Muscle layer of colon (tissue), 2 donors: ENCODE measurements around the gene NAV2.

Experiments
- H3K27ac ChIP-seq: one replicate; pipeline ENCODE4 v1.7.0; 2013; ENCODE audit warnings: low read depth, mild to moderate bottlenecking, low read length, moderate library complexity
- H3K27me3 ChIP-seq, 2 donors: one replicate each; pipeline ENCODE4 v1.7.0; 2013; ENCODE audit warnings: low read length in 2 of 2, mild to moderate bottlenecking in 2 of 2; ENCODE audit not compliant: insufficient read depth in 2 of 2, control insufficient read depth in 1 of 2
- H3K36me3 ChIP-seq: one replicate; pipeline ENCODE4 v1.7.0; 2013; ENCODE audit warnings: mild to moderate bottlenecking, low read length; ENCODE audit not compliant: insufficient read depth
- H3K4me1 ChIP-seq: one replicate; pipeline ENCODE4 v1.7.0; 2013; ENCODE audit warnings: mild to moderate bottlenecking, low read length; ENCODE audit not compliant: insufficient read depth
- H3K4me3 ChIP-seq, 2 donors: one replicate each; pipeline ENCODE4 v1.7.0; 2013; ENCODE audit warnings: low read length in 2 of 2, low read depth in 1 of 2, mild to moderate bottlenecking in 1 of 2, moderate library complexity in 1 of 2
- H3K9ac ChIP-seq: one replicate; pipeline ENCODE4 v1.7.0; 2013; ENCODE audit warnings: low read length
- H3K9me3 ChIP-seq: one replicate; pipeline ENCODE4 v1.7.0; 2013; ENCODE audit warnings: mild to moderate bottlenecking, low read length
- donor health status: abdominal sarcoma.
- donor health status: Adenocarcinoma of cecum.

The NAV2 gene

DNA sequence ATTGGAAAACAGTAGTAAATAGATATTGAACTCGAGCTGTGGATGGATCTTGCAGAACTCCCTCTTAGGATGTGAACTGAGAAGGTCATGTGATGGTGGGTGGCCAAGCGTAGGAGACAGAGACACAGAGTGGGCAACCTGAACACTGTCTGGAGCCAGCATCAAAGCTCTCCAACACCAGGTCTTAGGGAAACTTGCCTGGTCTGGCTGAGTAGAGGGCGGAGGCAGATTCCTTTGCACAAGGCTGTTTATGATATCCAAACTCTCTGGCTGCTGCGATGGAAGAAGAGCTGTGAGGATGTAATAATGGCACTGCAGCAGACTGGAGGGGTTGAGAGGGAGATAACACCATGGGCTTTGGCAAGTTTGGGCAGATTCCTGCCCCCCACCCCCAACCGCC is 10.1 kb downstream of the NAV2 start:
- Histone ChIP-seq H3K9ac (no peak overlapping the region), H3K36me3 (peaks cover 13% of the 10 kb centered on the region), H3K9me3 (no peaks in the 10 kb centered on the region), H3K27me3 (no peaks in the 10 kb centered on the region), H3K27ac (peak overlapping the region; percentile 39), H3K4me1 (peaks cover 74% of the 10 kb centered on the region), H3K4me3 (no peak overlapping the region)

DNA sequence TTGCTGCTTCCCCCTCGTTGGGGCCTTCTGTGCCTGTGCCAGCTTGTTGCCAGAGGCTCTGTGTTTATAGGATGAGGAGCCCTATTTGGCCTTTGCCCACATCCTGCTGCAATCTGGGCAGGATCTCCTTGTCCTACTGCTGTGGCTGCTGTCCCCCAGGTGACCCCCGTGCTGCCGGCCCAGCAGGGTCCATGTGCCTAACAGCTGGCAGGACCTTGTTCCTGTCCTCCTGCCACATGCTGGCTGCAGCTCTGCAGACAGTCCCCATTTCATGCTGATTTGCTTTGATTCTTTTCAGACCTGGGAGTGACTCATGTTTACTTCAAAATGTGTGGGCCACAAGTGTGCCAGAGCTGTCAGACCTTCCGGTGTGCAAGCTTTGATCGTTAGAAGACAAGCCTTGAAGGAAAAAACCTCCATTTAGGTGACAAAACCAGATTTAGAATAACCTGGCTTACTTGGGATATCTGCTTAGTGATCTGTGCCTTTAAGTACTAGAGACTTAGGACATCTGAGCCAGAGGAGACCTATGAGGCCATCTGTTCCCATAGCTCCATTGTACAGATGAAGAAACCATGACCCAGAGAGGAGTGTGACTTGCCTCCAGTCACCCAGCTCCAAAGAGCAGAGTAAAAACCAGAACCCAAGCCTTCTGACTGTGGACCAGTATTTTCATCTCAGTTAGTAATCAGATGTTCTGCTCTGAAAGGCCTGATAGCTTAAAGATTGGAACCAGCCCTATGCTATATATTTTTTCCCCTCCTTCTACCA is 11.1 kb downstream of the NAV2 start:
- no peaks in the 10 kb centered on the region for H3K9me3 ChIP-seq
- H3K36me3 ChIP-seq: peaks cover 17% of the 10 kb centered on the region
- peaks cover 78% of the 10 kb centered on the region for H3K4me1 ChIP-seq
- H3K27me3 ChIP-seq: no peaks in the 10 kb centered on the region
- no peak overlapping the region for H3K9ac ChIP-seq
- peak overlapping the region; percentile 39 for H3K27ac ChIP-seq
- H3K4me3 ChIP-seq: no peak overlapping the region

DNA sequence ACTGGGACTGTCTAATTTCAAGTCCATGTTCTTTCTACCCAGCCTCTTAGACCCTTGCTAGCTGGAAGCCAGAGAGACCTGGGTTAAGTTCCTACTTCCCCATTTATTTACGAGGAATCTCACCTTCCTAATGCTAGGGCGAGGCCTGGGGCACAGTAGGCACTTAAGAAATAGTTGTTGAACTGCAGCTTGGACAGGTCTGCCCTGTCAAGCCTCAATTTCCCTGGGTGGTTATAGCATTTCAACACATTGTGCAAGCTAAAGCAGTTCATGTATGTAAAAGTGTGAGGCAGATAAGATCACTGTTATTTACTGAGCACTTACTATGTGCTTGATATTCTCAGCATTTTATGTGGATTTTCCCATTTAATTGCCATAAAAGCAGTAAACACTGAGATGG is 12.1 kb downstream of the NAV2 start:
- Histone ChIP-seq H3K4me1 (peaks cover 78% of the 10 kb centered on the region), H3K27ac (peak overlapping the region; percentile 39), H3K9ac (no peak overlapping the region)

DNA sequence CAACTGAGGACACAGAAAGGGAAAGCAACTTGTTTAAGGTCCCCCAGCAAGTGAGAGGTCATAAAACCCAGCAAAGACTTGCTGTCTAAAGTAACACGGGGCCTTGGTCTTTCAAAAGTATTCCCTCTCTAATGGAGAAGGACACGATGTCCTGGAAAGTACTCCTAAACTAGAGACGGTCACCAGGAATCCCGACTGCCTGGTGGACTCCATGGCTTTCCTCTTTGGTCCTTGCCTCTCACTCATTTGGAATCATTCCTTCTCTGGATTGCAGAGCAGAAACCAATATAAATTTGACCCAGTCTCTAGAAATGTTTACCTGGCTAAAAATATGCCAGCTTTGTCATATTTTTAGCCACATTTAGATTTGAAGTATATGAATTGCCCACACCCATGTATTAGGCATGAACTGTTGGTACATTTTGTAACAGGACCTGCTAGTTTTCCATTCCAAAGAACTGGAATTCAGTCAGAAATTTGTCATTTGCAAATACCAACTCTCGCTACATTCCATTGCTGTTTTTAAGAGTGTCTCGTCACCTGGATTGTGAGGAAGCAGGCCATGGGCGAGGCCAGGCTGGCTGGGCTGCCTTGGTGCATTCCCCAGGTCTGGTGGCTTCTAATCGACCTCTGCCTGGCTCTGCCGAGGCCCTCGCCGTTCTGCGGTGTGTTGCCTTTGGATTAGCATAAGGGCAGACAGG is 12.9 kb downstream of the NAV2 start:
- Histone ChIP-seq H3K9me3 (no peaks in the 10 kb centered on the region), H3K4me3 (no peak overlapping the region), H3K4me1 (peaks cover 77% of the 10 kb centered on the region), H3K36me3 (peaks cover 17% of the 10 kb centered on the region), H3K9ac (no peak overlapping the region), H3K27me3 (no peaks in the 10 kb centered on the region), H3K27ac (peak overlapping the region; percentile 3)

More for the DNA sequence above, 12.1 kb downstream of the NAV2 start:
- H3K36me3 ChIP-seq: peaks cover 17% of the 10 kb centered on the region
- no peaks in the 10 kb centered on the region for H3K9me3 ChIP-seq
- no peaks in the 10 kb centered on the region for H3K27me3 ChIP-seq
- no peak overlapping the region for H3K4me3 ChIP-seq

DNA sequence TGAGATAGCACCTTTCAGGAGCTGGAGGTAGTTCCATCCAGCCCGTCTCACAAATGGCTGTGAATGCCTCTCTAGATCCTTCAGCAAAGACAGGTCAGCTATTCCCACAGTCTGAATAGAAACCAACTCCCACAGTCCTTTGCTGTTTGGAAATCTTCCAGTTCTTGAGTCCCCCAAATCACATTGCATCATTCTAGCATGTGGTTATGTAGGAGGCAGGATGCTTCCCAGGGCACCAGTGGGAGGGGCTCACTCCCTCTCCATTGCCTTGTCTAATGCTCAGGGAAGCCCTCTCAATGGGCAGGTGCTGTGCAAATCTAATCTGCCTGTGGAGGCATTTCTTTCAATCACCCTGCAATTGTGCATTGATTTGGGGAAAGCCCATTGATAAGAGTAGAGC is 14.6 kb downstream of the NAV2 start:
- peak overlapping the region; percentile 48 for H3K27ac ChIP-seq
- H3K4me1 ChIP-seq: peaks cover 79% of the 10 kb centered on the region
- H3K9me3 ChIP-seq: no peaks in the 10 kb centered on the region
- no peaks in the 10 kb centered on the region for H3K27me3 ChIP-seq
- H3K36me3 ChIP-seq: peaks cover 17% of the 10 kb centered on the region
- H3K9ac ChIP-seq: no peak overlapping the region
- no peak overlapping the region for H3K4me3 ChIP-seq

DNA sequence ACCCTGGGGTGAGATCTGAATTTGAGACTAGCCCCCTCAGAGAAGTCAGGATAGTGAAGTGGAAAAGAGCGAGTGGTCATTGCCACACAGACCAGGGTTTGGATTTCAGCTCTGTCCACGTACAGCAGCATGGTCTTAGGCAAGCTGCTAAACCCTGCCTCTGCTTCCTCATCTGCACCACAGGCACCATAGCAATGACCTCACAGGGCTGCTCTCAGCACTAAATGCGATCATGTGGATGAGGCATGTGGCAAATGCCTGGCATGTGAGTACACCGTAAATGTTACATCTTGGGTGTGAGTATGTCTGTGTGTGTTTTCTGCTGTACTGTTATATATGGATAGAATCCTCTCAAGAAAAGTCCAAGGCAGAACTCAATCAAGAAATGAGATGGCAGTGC is 15.8 kb downstream of the NAV2 start:
- H3K9ac ChIP-seq: no peak overlapping the region
- H3K36me3 ChIP-seq: peaks cover 17% of the 10 kb centered on the region
- no peak overlapping the region for H3K4me3 ChIP-seq
- H3K27me3 ChIP-seq: no peaks in the 10 kb centered on the region
- peak overlapping the region; percentile 82 for H3K27ac ChIP-seq
- peaks cover 70% of the 10 kb centered on the region for H3K4me1 ChIP-seq
- no peaks in the 10 kb centered on the region for H3K9me3 ChIP-seq

DNA sequence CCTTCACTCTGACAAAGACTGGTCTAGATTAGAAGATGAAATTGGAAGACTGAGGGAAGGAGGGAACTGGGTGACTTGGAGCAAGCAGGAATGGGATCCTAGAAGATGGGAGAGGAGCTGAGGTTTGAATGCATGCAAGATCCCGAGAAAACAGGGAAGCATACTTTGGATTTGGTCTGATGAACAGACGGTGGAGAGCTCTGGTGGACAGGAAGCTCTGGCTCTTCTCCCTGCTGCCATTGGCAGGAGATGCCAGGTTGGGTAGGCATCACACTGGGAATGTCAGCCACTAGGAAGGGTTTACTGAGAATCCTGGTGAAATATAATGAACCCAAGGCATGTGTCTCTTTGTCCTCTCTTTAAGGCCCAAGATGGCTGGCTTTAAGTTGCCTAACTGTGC is 16.5 kb downstream of the NAV2 start:
- Histone ChIP-seq H3K27ac (peak overlapping the region; percentile 82), H3K4me1 (peaks cover 70% of the 10 kb centered on the region)

DNA sequence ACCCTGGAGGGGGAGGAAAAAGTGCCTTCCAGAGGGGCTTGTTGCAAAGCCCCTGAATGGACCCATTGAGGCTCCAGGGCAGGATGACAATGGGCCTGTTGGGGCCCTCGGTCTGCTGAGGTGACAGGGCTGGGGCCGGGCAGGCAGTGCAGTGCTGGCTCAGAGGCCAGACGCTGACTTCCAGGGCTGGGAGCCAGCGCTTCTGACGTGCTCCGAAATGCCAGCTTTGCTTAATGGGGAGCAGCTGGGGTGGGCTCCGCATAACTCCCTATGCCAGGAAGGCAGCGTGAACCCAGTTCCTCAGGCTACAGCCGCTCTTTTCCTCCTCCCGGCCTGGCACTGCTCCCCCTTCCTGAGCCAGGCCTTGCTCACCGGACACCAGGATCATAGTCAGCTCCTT is 17.7 kb downstream of the NAV2 start:
- H3K4me1 ChIP-seq: peaks cover 75% of the 10 kb centered on the region
- H3K9ac ChIP-seq: peak overlapping the region; percentile 12
- no peaks in the 10 kb centered on the region for H3K9me3 ChIP-seq
- H3K27ac ChIP-seq: peak overlapping the region; percentile 82
- peaks cover 5% of the 10 kb centered on the region for H3K36me3 ChIP-seq
- no peak overlapping the region for H3K4me3 ChIP-seq
- H3K27me3 ChIP-seq: no peaks in the 10 kb centered on the region

More for the DNA sequence above, 16.5 kb downstream of the NAV2 start:
- Histone ChIP-seq H3K9me3 (no peaks in the 10 kb centered on the region), H3K4me3 (no peak overlapping the region), H3K27me3 (no peaks in the 10 kb centered on the region), H3K9ac (no peak overlapping the region), H3K36me3 (peaks cover 14% of the 10 kb centered on the region)

DNA sequence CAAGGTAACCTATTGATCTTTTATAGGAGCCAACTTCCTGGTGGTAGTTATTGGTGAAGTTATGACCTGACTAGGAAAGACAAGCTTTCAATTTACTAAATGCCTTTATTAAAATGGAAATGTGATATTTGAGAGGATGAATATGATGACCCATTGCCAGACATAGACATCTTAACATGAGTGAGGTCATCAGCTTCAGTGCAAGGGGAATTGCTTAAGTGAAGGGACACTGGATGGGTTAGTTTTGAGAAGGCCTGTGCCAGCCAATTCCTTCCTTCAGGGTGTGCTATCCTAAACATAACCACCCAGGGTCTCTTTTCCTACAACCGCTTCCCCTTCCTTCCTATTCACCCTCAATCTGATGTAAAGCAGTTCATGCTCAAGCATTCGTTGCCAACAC is 21.5 kb downstream of the NAV2 start:
- no peak overlapping the region for H3K4me3 ChIP-seq
- H3K4me1 ChIP-seq: peaks cover 75% of the 10 kb centered on the region
- no peak overlapping the region for H3K9ac ChIP-seq
- H3K9me3 ChIP-seq: no peaks in the 10 kb centered on the region
- no peak overlapping the region for H3K27ac ChIP-seq
- no peaks in the 10 kb centered on the region for H3K27me3 ChIP-seq
- no peaks in the 10 kb centered on the region for H3K36me3 ChIP-seq

DNA sequence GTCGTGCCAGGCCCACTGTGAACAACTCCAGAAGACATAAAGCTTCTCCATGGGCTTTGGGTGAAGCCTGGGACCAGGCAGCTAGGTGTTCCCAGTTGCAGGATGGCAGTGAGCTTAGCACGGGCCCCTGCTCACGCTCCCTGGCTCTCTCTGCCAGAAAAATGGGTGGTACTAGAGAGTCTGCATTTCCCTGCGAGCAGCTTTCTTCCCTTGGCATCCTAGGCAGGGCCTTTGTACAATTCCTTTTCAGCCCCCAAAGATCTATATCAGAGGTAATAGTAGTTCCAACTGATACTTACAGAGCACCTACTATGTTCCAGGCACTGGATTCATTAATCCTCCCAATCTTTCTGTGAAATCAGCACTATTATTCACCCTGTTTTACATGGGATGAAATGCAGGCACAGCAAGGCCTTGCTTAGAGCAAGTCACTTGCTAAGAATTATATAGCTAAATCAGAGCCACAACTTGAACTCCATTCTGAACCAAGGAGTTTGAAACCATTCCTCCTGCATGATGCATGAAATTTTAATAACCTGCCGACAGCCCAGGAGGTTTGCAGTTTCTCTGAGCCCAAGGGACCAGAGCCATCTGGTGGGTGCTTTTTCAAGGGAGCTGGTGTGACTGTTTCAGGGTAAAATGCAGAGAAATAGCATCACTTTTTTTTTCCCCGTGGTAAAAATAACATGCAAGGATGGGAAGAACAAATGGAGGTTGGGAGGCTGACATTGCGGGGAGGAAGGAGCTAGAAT is 22.7 kb downstream of the NAV2 start:
- peak overlapping the region; percentile 64 for H3K27ac ChIP-seq
- H3K9me3 ChIP-seq: no peaks in the 10 kb centered on the region
- peaks cover 69% of the 10 kb centered on the region for H3K4me1 ChIP-seq
- no peaks in the 10 kb centered on the region for H3K27me3 ChIP-seq
- no peaks in the 10 kb centered on the region for H3K36me3 ChIP-seq
- H3K4me3 ChIP-seq: peak overlapping the region in 1 of 2 donors; percentile 9
- H3K9ac ChIP-seq: peak overlapping the region; percentile 35

DNA sequence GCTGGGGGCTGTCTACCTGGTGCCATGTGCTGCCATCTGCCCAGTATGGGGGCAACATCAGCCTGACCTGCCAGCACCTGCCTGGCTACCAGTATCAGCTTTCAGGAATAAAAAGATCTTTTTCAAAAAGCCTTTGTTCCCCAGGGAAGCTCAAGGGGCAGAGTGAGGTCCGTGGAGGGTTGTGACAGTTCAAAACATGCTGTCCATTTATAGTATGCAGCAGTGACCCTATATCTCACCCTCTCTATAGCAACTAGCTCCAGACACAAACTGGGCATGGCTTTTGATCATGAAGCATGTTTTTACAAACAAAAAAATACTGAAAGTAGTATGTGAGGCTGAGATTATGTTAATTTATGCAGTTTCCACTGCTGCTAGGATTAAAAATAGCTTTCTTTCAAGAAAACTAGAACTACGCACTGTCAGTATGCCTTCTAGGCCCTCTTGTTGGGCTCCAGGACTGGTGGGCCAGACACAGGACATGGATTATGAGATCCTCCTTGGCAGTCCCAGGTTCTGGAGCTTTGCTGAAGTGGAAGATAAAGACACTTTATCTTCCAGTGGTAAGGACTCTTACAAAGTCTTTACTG is 23.4 kb downstream of the NAV2 start:
- peaks cover 68% of the 10 kb centered on the region for H3K4me1 ChIP-seq
- H3K36me3 ChIP-seq: no peaks in the 10 kb centered on the region
- H3K4me3 ChIP-seq: peak overlapping the region in 1 of 2 donors; percentile 9
- peak overlapping the region; percentile 35 for H3K9ac ChIP-seq
- H3K9me3 ChIP-seq: no peaks in the 10 kb centered on the region
- peak overlapping the region; percentile 64 for H3K27ac ChIP-seq
- H3K27me3 ChIP-seq: no peaks in the 10 kb centered on the region
